IMR-90 (cell line): ENCODE results near the gene ATP5PB.

Experiments
- BHLHE40 ChIP-seq: fragments of 150-350 bp; IDR thresholded peaks from 2 replicates; pipeline ENCODE4 v1.6.1; 2016; ENCODE audit warnings: mild to moderate bottlenecking, low read depth, low read length
- CTCF ChIP-seq: conservative IDR thresholded peaks from 2 replicates; pipeline ENCODE4 v1.5.1; 2012; ENCODE audit warnings: mild to moderate bottlenecking, low read depth, low read length, improper control_type of control experiment

- no peak for TF ChIP-seq BHLHE40
- TF ChIP-seq CTCF, result no peak
These were observed 54.4 kb downstream of the ATP5PB start, which contains the start of the genes ADORA3 and TMIGD3 for GRCh38 chr1:111503585-111504060.
